T follicular helper cell (primary cell): ENCODE measurements around the gene PHLDA2.

Source experiments
- DNase-seq: peaks from one replicate; pipeline ENCODE4 v3.0.0-alpha.2; 2020; ENCODE audit warnings: low read depth

Gene PHLDA2

GRCh38 chr11:2881981-2882375 lies 47.2 kb downstream of the PHLDA2 start:
- no peak for DNase-seq

- DNase-seq, result no peak
These were observed 47.9 kb downstream of the PHLDA2 start for GRCh38 chr11:2881076-2881980.

- no peak for DNase-seq
These were observed 48.6 kb downstream of the PHLDA2 start for GRCh38 chr11:2880646-2881045.

GRCh38 chr11:2878782-2879181 lies 50.4 kb downstream of the PHLDA2 start:
- no peak for DNase-seq
